T-helper 22 cell (primary cell): ENCODE data around the gene C3orf22.
"Not testable (repeated sequence)": the region's sequence is repeated elsewhere in the genome, so short reads cannot be mapped to it uniquely, and the experiment has no call there.

Experiments
- DNase-seq: peaks from one replicate; pipeline ENCODE4 v3.0.0-alpha.2; 2020; ENCODE audit warnings: low read depth

Gene C3orf22

GRCh38 chr3:126558336-126559071 lies at the start of gene C3orf22:
Gene C3orf22, minus strand, starts transcription at chr3:126558932. Its CDS starts 5,542 bp downstream, at chr3:126553390.
- no peak for DNase-seq

- DNase-seq = no peak
Observed at GRCh38 chr3:126607214-126607908, 48.6 kb upstream of the C3orf22 start.

GRCh38 chr3:126606001-126606400 lies 47.3 kb upstream of the C3orf22 start:
- no peak for DNase-seq

- no peak for DNase-seq
Observed at GRCh38 chr3:126604691-126605090, 46.0 kb upstream of the C3orf22 start.

- DNase-seq = no peak
Observed at GRCh38 chr3:126599101-126599500, 40.4 kb upstream of the C3orf22 start.

GRCh38 chr3:126595479-126595878 lies 36.7 kb upstream of the C3orf22 start:
- not testable (repeated sequence) for DNase-seq

- not testable (repeated sequence) for DNase-seq
Observed at GRCh38 chr3:126591515-126591914, 32.8 kb upstream of the C3orf22 start.

GRCh38 chr3:126582311-126582710 lies 23.6 kb upstream of the C3orf22 start:
- no peak for DNase-seq

GRCh38 chr3:126581569-126581968 lies 22.8 kb upstream of the C3orf22 start:
- DNase-seq = no peak

GRCh38 chr3:126580746-126581145 lies 22.0 kb upstream of the C3orf22 start:
- no peak for DNase-seq

GRCh38 chr3:126578702-126579101 lies 20.0 kb upstream of the C3orf22 start:
- no peak for DNase-seq

GRCh38 chr3:126577261-126577660 lies 18.5 kb upstream of the C3orf22 start:
- no peak for DNase-seq

- no peak for DNase-seq
Observed at GRCh38 chr3:126573492-126574117, 14.9 kb upstream of the C3orf22 start.

- no peak for DNase-seq
Observed at GRCh38 chr3:126571078-126571477, 12.3 kb upstream of the C3orf22 start.

- DNase-seq = no peak
Observed at GRCh38 chr3:126570103-126570541, 11.4 kb upstream of the C3orf22 start.

GRCh38 chr3:126569390-126569975 lies 10.8 kb upstream of the C3orf22 start:
- DNase-seq = no peak

- no peak for DNase-seq
Observed at GRCh38 chr3:126568776-126569342, 10.1 kb upstream of the C3orf22 start.

GRCh38 chr3:126567696-126568438 lies 9.1 kb upstream of the C3orf22 start:
- DNase-seq = no peak

- no peak for DNase-seq
Observed at GRCh38 chr3:126562737-126563276, 4.1 kb upstream of the C3orf22 start.

GRCh38 chr3:126557761-126558160 lies 971 bp downstream of the C3orf22 start:
- no peak for DNase-seq

GRCh38 chr3:126557415-126557745 lies 1.4 kb downstream of the C3orf22 start:
- no peak for DNase-seq
